K562 (cell line): ENCODE results near the gene NBEA. TPM values are rescaled to one million over a fixed set of nuclear protein-coding genes. Genes with fewer than 3 reads are reported as not detected.

Experiments
- ATAC-seq: fragments of 200-7000 bp; cut with Tn5 transposase; 3 replicates; pipeline ENCODE4 v1.9.1; 2020; ENCODE audit warnings: moderate library complexity
- BruUV-seq: library from RNA; stranded (reverse); fragments of 400-500 nt; replicated peaks from 2 replicates; lab custom pipeline; 2021; lab: Mats Ljungman, UMichigan
- CTCF ChIA-PET: fragments of 300-600 bp; formaldehyde crosslinking; extraction: SDS; loops from one replicate; lab custom pipeline; 2021; ENCODE audit warnings: low intra/inter-chr PET ratio; lab: Yijun Ruan, JAX
- POLR2A ChIA-PET: fragments of 300-600, 350-650 bp; sonication (Branson Sonifier 250); formaldehyde crosslinking; extraction: SDS; loops from one replicate; lab custom pipeline; 2021; ENCODE audit warnings: antibody characterized with exemption, inconsistent platforms; lab: Yijun Ruan, JAX
- DNase-seq, 4 experiments: peaks; one replicate each; pipeline versions ENCODE4 v3.0.0 to v3.0.0-alpha.2; 2011 to 2018; ENCODE audit warnings: low spot score in 3 of 4, mixed read lengths in 3 of 4; ENCODE audit errors: extremely low read depth in 1 of 4
- FAIRE-seq: peaks from 2 replicates; lab custom pipeline; 2011; peaks lifted over from hg19 to GRCh38; lab: Jason Lieb, UNC
- H2AFZ ChIP-seq: 2 replicates; pipeline ENCODE4 v1.6.0; 2011; ENCODE audit warnings: low read depth, low read length, control low read depth, inconsistent platforms
- H3K27ac ChIP-seq: fragments of 200-600 bp; 3 replicates; pipeline ENCODE4 v1.8.0; 2011; ENCODE audit warnings: low read depth, mild to moderate bottlenecking, control low read depth, inconsistent platforms, low read length, moderate library complexity, mixed read lengths; ENCODE audit errors: extremely low read depth
- H3K27me3 ChIP-seq, 2 experiments: fragments of 300-600 bp in 1 of 2; 2 replicates in 1 of 2; 3 replicates in 1 of 2; pipeline versions ENCODE4 v1.6.0 to v1.8.0; 2011; ENCODE audit warnings: inconsistent platforms in 2 of 2, low read length in 2 of 2, mild to moderate bottlenecking in 1 of 2, mixed read lengths in 1 of 2, moderate library complexity in 1 of 2; ENCODE audit not compliant: control insufficient read depth in 2 of 2, insufficient read depth in 2 of 2
- H3K36me3 ChIP-seq: fragments of 300-600 bp; 3 replicates; pipeline ENCODE4 v1.8.0; 2011; ENCODE audit warnings: mild to moderate bottlenecking, low read length, inconsistent platforms; ENCODE audit not compliant: control insufficient read depth, insufficient read depth
- H3K4me1 ChIP-seq, 2 experiments: fragments of 200-600 bp in 1 of 2; replicated peaks in 1 of 2; 2 replicates in 1 of 2; 3 replicates in 1 of 2; pipeline versions ENCODE4 v1.5.1 to v1.8.0; 2011; ENCODE audit warnings: inconsistent platforms in 2 of 2, low read length in 2 of 2, mild to moderate bottlenecking in 1 of 2, mixed read lengths in 1 of 2, moderate library complexity in 1 of 2; ENCODE audit not compliant: control insufficient read depth in 2 of 2, insufficient read depth in 2 of 2
- H3K4me2 ChIP-seq: 2 replicates; pipeline ENCODE4 v1.6.1; 2011; ENCODE audit warnings: low read length, control low read depth, inconsistent platforms, mixed read lengths; ENCODE audit not compliant: insufficient read depth
- H3K4me3 ChIP-seq: fragments of 200-600 bp; sonication (generic), shearing (Covaris generic); 2 replicates; pipeline ENCODE4 v1.5.1; 2016; ENCODE audit warnings: control low read depth, inconsistent platforms
- H3K79me2 ChIP-seq: fragments of 200-600 bp; 3 replicates; pipeline ENCODE4 v1.8.0; 2011; ENCODE audit warnings: low read length, inconsistent platforms; ENCODE audit not compliant: control insufficient read depth, insufficient read depth
- H3K9ac ChIP-seq, 2 experiments: 2 replicates each; pipeline versions ENCODE4 v1.6.0 to v1.6.1; 2011; ENCODE audit warnings: low read depth in 2 of 2, low read length in 2 of 2, control low read depth in 1 of 2, inconsistent platforms in 1 of 2, mild to moderate bottlenecking in 1 of 2, mixed read lengths in 1 of 2; ENCODE audit not compliant: insufficient read depth in 1 of 2
- H3K9me1 ChIP-seq: one replicate; pipeline ENCODE4 v1.6.0; 2011; ENCODE audit warnings: inconsistent platforms, mild to moderate bottlenecking, low read length, moderate library complexity; ENCODE audit not compliant: control insufficient read depth, insufficient read depth
- H3K9me3 ChIP-seq: replicated peaks from 2 replicates; pipeline ENCODE4 v1.5.1; 2011; ENCODE audit warnings: low read depth, low read length, inconsistent platforms; ENCODE audit not compliant: control insufficient read depth, insufficient read depth
- H4K20me1 ChIP-seq: replicated peaks from 2 replicates; pipeline ENCODE4 v1.6.1; 2011; ENCODE audit warnings: low read length, inconsistent platforms, mixed read lengths; ENCODE audit not compliant: control insufficient read depth, insufficient read depth
- HINFP ChIP-seq: fragments of 450-650 bp; conservative IDR thresholded peaks from 2 replicates; pipeline ENCODE4 v1.6.1; 2016; ENCODE audit warnings: missing genetic modification characterization, low read depth, mild to moderate bottlenecking, control low read depth, missing compliant biosample characterization
- RBM25 ChIP-seq: fragments of 200-400 bp; formaldehyde crosslinking; IDR thresholded peaks from 2 replicates; pipeline ENCODE4 v1.6.1; 2018; ENCODE audit warnings: low read length, low read depth, moderate library complexity; ENCODE audit not compliant: severe bottlenecking
- RERE ChIP-seq: sonication (generic); formaldehyde crosslinking; IDR thresholded peaks from 2 replicates; pipeline ENCODE4 v1.8.0; 2023; ENCODE audit warnings: missing genetic modification reagents, mild to moderate bottlenecking, borderline replicate concordance
- ZNF232 ChIP-seq: sonication (generic); formaldehyde crosslinking; IDR thresholded peaks from 2 replicates; pipeline ENCODE4 v1.8.0; 2022; ENCODE audit warnings: mild to moderate bottlenecking, missing genetic modification reagents
- WGBS: fragments of 100-300 bp; shearing (Covaris generic); methylation state at CpG from one replicate; pipeline ENCODE4 v1.1.6; 2016; ENCODE audit warnings: low coverage, mixed read lengths; ENCODE audit not compliant: insufficient coverage; ENCODE audit errors: missing lambda C conversion rate; 5-methylcytosine and 5-hydroxymethylcytosine counted together
- in situ Hi-C: fragments of 300-500 bp; cut with MboI; formaldehyde crosslinking; loops from 4 replicates; pipeline ENCODE4 v1.15.0; 2018; ENCODE audit warnings: inconsistent platforms, mixed read lengths
- intact Hi-C: fragments of 100-400 bp; cut with micrococcal nuclease; formaldehyde crosslinking; loops from 2 replicates; pipeline ENCODE4 v1.14.2; 2022
- polyA plus RNA-seq, 8 experiments: library from polyadenylated mRNA; depleted of rRNA in 4 of 8; stranded (reverse) in 5 of 8; unstranded in 3 of 8; fragments of >200 nt; fragmentation: Nextera tagmentation in 2 of 8; fragmentation: Illumina TruSeq in 1 of 8; extraction: Ambion mirVana in 2 of 8; extraction: Trizol in 1 of 8; gene quantifications; 2 replicates each; pipeline versions ENCODE4 v1.2.1 to v1.2.3, GENCODE V29; 2011 to 2014; ENCODE audit warnings: inconsistent platforms in 1 of 8, missing spikeins in 1 of 8
- total RNA-seq, 7 experiments: library from RNA; depleted of rRNA in 6 of 7; stranded (reverse); fragments of >200 nt in 6 of 7; fragmentation: Illumina TruSeq in 2 of 7; extraction: Trizol in 2 of 7; gene quantifications; 2 replicates each; pipeline versions ENCODE4 v1.2.1 to v1.2.3, GENCODE V29; 2011 to 2021; ENCODE audit warnings: low replicate concordance in 1 of 7
- TF ChIP-seq, protein P1 (sequence below): fragments of 250-450 bp; sonication (Bioruptor Pico); IDR thresholded peaks from 2 replicates; pipeline ENCODE4 v1.4.0; 2020; ENCODE audit warnings: mild to moderate bottlenecking

The NBEA gene
- total and polyA plus RNA-seq, 9 of the 15 experiments (the other 6 are each of a cell fraction or from before 2014, with no cell fraction given), result 0.03 to 0.94 (median 0.05) TPM; not detected in 2

DNA sequence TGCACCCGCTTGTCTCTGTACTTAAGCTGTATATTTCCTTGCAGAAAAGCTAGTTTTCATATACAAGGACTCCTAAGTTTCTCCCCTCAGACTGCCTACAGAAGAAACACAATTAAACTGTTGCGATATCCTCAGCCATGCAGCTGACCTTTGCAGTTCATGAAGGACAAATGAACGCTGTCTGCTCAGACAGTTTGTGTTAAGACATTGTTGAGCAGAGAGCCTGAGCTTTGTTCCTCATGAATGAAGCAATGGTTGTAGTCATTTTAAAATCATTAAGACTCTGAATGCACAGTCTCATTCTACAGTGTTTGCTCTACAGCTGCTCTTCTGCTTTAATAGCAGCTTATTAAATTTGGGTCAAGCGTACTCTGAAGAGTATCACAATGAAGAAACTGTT is 557.6 kb downstream of the NBEA start (continued):
- TF ChIP-seq RERE (CRISPR knock-in tag) (no peak), RBM25 (no peak)
- TF ChIP-seq, protein P1, sequence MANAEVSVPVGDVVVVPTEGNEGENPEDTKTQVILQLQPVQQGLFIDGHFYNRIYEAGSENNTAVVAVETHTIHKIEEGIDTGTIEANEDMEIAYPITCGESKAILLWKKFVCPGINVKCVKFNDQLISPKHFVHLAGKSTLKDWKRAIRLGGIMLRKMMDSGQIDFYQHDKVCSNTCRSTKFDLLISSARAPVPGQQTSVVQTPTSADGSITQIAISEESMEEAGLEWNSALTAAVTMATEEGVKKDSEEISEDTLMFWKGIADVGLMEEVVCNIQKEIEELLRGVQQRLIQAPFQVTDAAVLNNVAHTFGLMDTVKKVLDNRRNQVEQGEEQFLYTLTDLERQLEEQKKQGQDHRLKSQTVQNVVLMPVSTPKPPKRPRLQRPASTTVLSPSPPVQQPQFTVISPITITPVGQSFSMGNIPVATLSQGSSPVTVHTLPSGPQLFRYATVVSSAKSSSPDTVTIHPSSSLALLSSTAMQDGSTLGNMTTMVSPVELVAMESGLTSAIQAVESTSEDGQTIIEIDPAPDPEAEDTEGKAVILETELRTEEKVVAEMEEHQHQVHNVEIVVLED, result no peak

DNA sequence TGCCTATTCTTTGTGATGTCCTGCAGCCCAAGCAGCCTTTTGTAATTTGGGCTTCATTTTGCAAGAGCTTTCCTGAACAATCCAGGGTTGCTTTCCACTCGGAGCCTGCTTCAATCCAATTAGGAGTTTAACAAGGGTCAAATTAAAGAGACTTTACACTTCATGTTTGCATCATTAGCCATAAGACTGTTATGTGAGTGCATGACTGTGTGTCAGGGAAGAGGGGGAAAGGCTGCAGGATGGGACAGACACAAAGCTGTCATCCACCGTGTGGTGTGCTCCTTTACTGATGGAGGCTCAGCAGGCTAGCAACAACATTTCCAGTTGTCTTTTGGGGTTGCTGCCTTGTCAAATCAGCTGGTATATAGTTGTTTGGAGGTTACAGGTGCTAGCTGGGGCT is 558.1 kb downstream of the NBEA start:
- Histone ChIP-seq H3K4me2 (no peak overlapping the region), H4K20me1 (no peaks in the 10 kb centered on the region), H3K36me3 (no peaks in the 10 kb centered on the region), H3K9me1 (no peaks in the 10 kb centered on the region), H2AFZ (no peak overlapping the region), H3K9me3 (no peaks in the 10 kb centered on the region), H3K27ac (no peak overlapping the region), H3K4me1 (no peaks in the 10 kb centered on the region), H3K79me2 (no peaks in the 10 kb centered on the region), H3K4me3 (no peak overlapping the region), H3K27me3 (no peaks in the 10 kb centered on the region), H3K9ac (no peak overlapping the region)
- FAIRE-seq (no peak), ATAC-seq (no peak), DNase-seq (no peak)
- WGBS, result 7% methylated on average over 2 of the region's 2 CpGs
- in situ Hi-C loops (no loop called here), intact Hi-C loops (no loop called here)
- POLR2A ChIA-PET, result no interaction called here
- CTCF ChIA-PET, result no interaction called here
- BruUV-seq, result no TSS peak
- TF ChIP-seq HINFP (tag), result no peak
- TF ChIP-seq RERE (CRISPR knock-in tag), result no peak
- TF ChIP-seq ZNF232 (CRISPR knock-in tag), result no peak
